ENCODE data around the gene PPIL1. TPM values are rescaled to one million over a fixed set of nuclear protein-coding genes. Genes with fewer than 3 reads are reported as not detected.

PPIL1 gene
- total and polyA plus RNA-seq, 10 of the 15 experiments (the other 5 are each of a cell fraction or from before 2014, with no cell fraction given), result 39.5 to 95.8 (median 70.5) TPM

GRCh38 chr6:36838896-36839748 is 35.5 kb downstream of the PPIL1 start, which contains the start of gene CPNE5 (continued):
- TF ChIP-seq ZBTB40 (IDR thresholded peaks at IDR 0.05; ENCODE audit: borderline replicate concordance) (no peak), CHD2 (IDR thresholded peaks at IDR 0.05; ENCODE audit: borderline replicate concordance, low read depth, low read length) (no peak), CBFB (IDR thresholded peaks at IDR 0.05; ENCODE audit: low read depth) (no peak)

- SMC1A ChIA-PET (ENCODE audit: uncharacterized antibody, unreplicated experiment), result interaction anchor here (1.0 kb wide), 1 partner anchor 383 kb away, joined by 3 read pairs; no protein-coding TSS in a partner anchor
- FAIRE-seq (no peak), ATAC-seq (no peak), DNase-seq (ENCODE audit: low read depth, low spot score) (no peak)
- H4K20me1 ChIP-seq (ENCODE audit: control insufficient read depth, insufficient read depth), result no peaks in the 10 kb centered on the region
- intact Hi-C loops (cut with micrococcal nuclease; ENCODE audit: unreplicated experiment), result no loop called here
- CTCF ChIA-PET, result interaction anchor here (1.6 kb wide), 1 partner anchor 12 kb away, joined by 5 read pairs; no protein-coding TSS in a partner anchor
- TF ChIP-seq USF2 (IDR thresholded peaks at IDR 0.05; ENCODE audit: borderline replicate concordance, low read depth, low read length) (no peak), CHD1 (IDR thresholded peaks at IDR 0.05; ENCODE audit: low read depth, low read length) (no peak), ZNF24 (IDR thresholded peaks at IDR 0.05) (no peak), MEF2A (IDR thresholded peaks at IDR 0.05; ENCODE audit: insufficient read depth, low read depth, low read length) (no peak)
- H3K4me3 ChIP-seq, result no peak overlapping the region
- no peak overlapping the region for H2AFZ ChIP-seq (ENCODE audit: control insufficient read depth, low read depth, low read length)
- BruUV-seq (replicated peaks), result no TSS peak
- H3K36me3 ChIP-seq (ENCODE audit: control insufficient read depth in 2 of 2, insufficient read depth in 2 of 2, low read length in 1 of 2), result no peaks in the 10 kb centered on the region
- 69% methylated on average over 6 of the region's 6 CpGs for WGBS (ENCODE audit: insufficient coverage, insufficient replicate concordance, low lambda C conversion rate, missing lambda C conversion rate)
- POLR2A ChIA-PET, result no interaction called here
- H3K79me2 ChIP-seq (ENCODE audit: control insufficient read depth, insufficient read depth, low read length), result no peaks in the 10 kb centered on the region
- 0 out of 2 replicates have a peak, but pooled peaks cover 4% of the 10 kb centered on the region for H3K4me1 ChIP-seq (ENCODE audit: control insufficient read depth, insufficient read depth, low read length)
- H3K27ac ChIP-seq (ENCODE audit: control insufficient read depth, insufficient read depth), result no peak overlapping the region
- peaks cover 4 to 17% of the 10 kb centered on the region in 2 experiments; a peak in 3 of 4 replicates for H3K27me3 ChIP-seq (replicated peaks in 1 of 2; ENCODE audit: control insufficient read depth in 2 of 2, insufficient read depth in 2 of 2, low read length in 1 of 2)
- H3K9me3 ChIP-seq (replicated peaks; ENCODE audit: control insufficient read depth, insufficient read depth, low read length), result no peaks in the 10 kb centered on the region; the same call in 2 of the 3 replicates
- RAD21 ChIA-PET (ENCODE audit: unreplicated experiment), result no interaction called here
- in situ Hi-C loops (cut with MboI), result no loop called here
- H3K9ac ChIP-seq (ENCODE audit: control insufficient read depth, insufficient read depth, low read length), result no peak overlapping the region
- no peak overlapping the region for H3K4me2 ChIP-seq (ENCODE audit: control insufficient read depth, insufficient read depth)
These were observed 36.9 kb downstream of the PPIL1 start for GRCh38 chr6:36837686-36838085.

Data from GM12878 (cell line).